T-cell (primary cell): Measurements from ENCODE around the gene NPC2. TPM values are rescaled to one million over a fixed set of nuclear protein-coding genes. Genes with fewer than 3 reads are reported as not detected.
A peak's percentile ranks its signal among the peaks of the same experiment; 100 is the strongest.

Experiments used
- ATAC-seq, 4 experiments: fragments of 200-7000 bp in 3 of 4; fragments of 150-1000 bp in 1 of 4; cut with Tn5 transposase; replicated peaks in 1 of 4; 1 replicate in 3 of 4; 2 replicates in 1 of 4; pipeline ENCODE4 v1.10.0; 2021; ENCODE audit warnings: moderate library complexity in 3 of 4, mild to moderate bottlenecking in 2 of 4, moderate number of reproducible peaks in 1 of 4
- CTCF ChIA-PET, 2 donors: fragments of 300-600 bp; sonication (Branson Sonifier 250); formaldehyde crosslinking; loops; one replicate each; lab custom pipeline; 2022; ENCODE audit warnings: antibody characterized with exemption in 2 of 2; lab: Charles Lee
- POLR2A ChIA-PET, 2 donors: fragments of 300-600 bp; sonication (Branson Sonifier 250); formaldehyde crosslinking; loops; one replicate each; lab custom pipeline; 2022; ENCODE audit warnings: antibody characterized with exemption in 2 of 2; lab: Charles Lee
- DNase-seq, 35 experiments: peaks; one replicate each; pipeline versions ENCODE4 v3.0.0 to v3.0.0-alpha.2; 2013 to 2023
- H3K27ac ChIP-seq: one replicate; pipeline ENCODE4 v1.5.1; 2013; ENCODE audit warnings: low read length
- H3K27me3 ChIP-seq, 2 experiments: replicated peaks in 1 of 2; 1 replicate in 1 of 2; 2 replicates in 1 of 2; pipeline versions ENCODE4 v1.6.1 to v1.7.0; 2013; ENCODE audit warnings: low read length in 1 of 2, mixed read lengths in 1 of 2; ENCODE audit not compliant: control insufficient read depth in 2 of 2, insufficient read depth in 2 of 2; ENCODE audit errors: extremely low read depth in 1 of 2
- H3K36me3 ChIP-seq, 2 donors: 1 replicate in 1 of 2; 2 replicates in 1 of 2; pipeline versions ENCODE4 v1.6.1 to v1.7.0; 2013; ENCODE audit warnings: low read length in 1 of 2; ENCODE audit not compliant: control insufficient read depth in 2 of 2, insufficient read depth in 1 of 2; ENCODE audit errors: extremely low read depth in 1 of 2
- H3K4me1 ChIP-seq, 2 experiments: 1 replicate in 1 of 2; 2 replicates in 1 of 2; pipeline versions ENCODE4 v1.6.1 to v1.7.0; 2013; ENCODE audit warnings: low read length in 2 of 2, mixed read lengths in 1 of 2; ENCODE audit not compliant: insufficient read depth in 2 of 2, control insufficient read depth in 1 of 2; ENCODE audit errors: extremely low read depth in 1 of 2
- H3K4me3 ChIP-seq, 2 donors: 1 replicate in 1 of 2; 2 replicates in 1 of 2; pipeline versions ENCODE4 v1.5.1 to v1.7.0; 2013; ENCODE audit warnings: mild to moderate bottlenecking in 2 of 2, low read length in 1 of 2, moderate library complexity in 1 of 2; ENCODE audit not compliant: control insufficient read depth in 1 of 2; ENCODE audit errors: extremely low read depth in 1 of 2
- H3K9me3 ChIP-seq: 2 replicates; pipeline ENCODE4 v1.7.0; 2013
- H3K27ac Mint-ChIP-seq, 2 donors: one replicate each; pipeline ENCODE4 v1.8.0; 2020 to 2021; ENCODE audit warnings: mild to moderate bottlenecking in 2 of 2, mixed read lengths in 2 of 2
- H3K27me3 Mint-ChIP-seq, 2 donors: one replicate each; pipeline ENCODE4 v1.8.0; 2021 to 2022; ENCODE audit warnings: mixed read lengths in 2 of 2
- H3K36me3 Mint-ChIP-seq: one replicate; pipeline ENCODE4 v1.8.0; 2021; ENCODE audit warnings: mixed read lengths
- H3K4me1 Mint-ChIP-seq, 3 donors: one replicate each; pipeline ENCODE4 v1.8.0; 2020 to 2022; ENCODE audit warnings: mixed read lengths in 3 of 3, mild to moderate bottlenecking in 1 of 3
- H3K4me3 Mint-ChIP-seq, 3 donors: one replicate each; pipeline ENCODE4 v1.8.0; 2020 to 2022; ENCODE audit warnings: mild to moderate bottlenecking in 3 of 3, mixed read lengths in 3 of 3, moderate library complexity in 3 of 3
- H3K9me3 Mint-ChIP-seq, 3 donors: one replicate each; pipeline ENCODE4 v1.8.0; 2020 to 2022; ENCODE audit warnings: mixed read lengths in 3 of 3
- WGBS: methylation state at CpG from one replicate; pipeline ENCODE4 v1.1.5; 2013; ENCODE audit warnings: missing lambda C conversion rate; ENCODE audit not compliant: insufficient coverage; 5-methylcytosine and 5-hydroxymethylcytosine counted together
- total RNA-seq, 35 experiments: library from RNA in 6 of 35; stranded (reverse) in 6 of 35; fragments of 120-200 nt in 1 of 35; gene quantifications; one replicate each; pipeline versions ENCODE4 v1.2.1 to v1.2.4 and lab custom pipeline; 2013 to 2026

Gene NPC2
- total RNA-seq, 5 donors from 2014 or later (not counting 1 experiment from before 2014, with no cell fraction given), result 32.4 to 61.4 (median 44.8) TPM

- DNase-seq (no peak), ATAC-seq (no peak)
- peaks cover 0 to 6% of the 10 kb centered on the region in 2 experiments for H3K4me1 ChIP-seq
- Mint-ChIP-seq H3K4me3 (no peak overlapping the region), H3K4me1 (peaks cover 9 to 17% (median 10%) of the 10 kb centered on the region in 3 donors), H3K36me3 (no peaks in the 10 kb centered on the region), H3K27me3 (peaks cover 12 to 16% of the 10 kb centered on the region in 2 donors), H3K9me3 (no peaks in the 10 kb centered on the region), H3K27ac (no peak overlapping the region)
- no peaks in the 10 kb centered on the region for H3K9me3 ChIP-seq
- H3K27ac ChIP-seq, result no peak overlapping the region
- peaks cover 0 to 39% of the 10 kb centered on the region in 2 experiments for H3K27me3 ChIP-seq
- 81% methylated on average over 3 of the region's 8 CpGs for WGBS
- no peaks in the 10 kb centered on the region for H3K36me3 ChIP-seq
- no peak overlapping the region for H3K4me3 ChIP-seq
- CTCF ChIA-PET, result no interaction called here
- POLR2A ChIA-PET, result no interaction called here
Observed at GRCh38 chr14:74515891-74516412, 22.8 kb upstream of the NPC2 start.

GRCh38 chr14:74514471-74514941, 21.4 kb upstream of the NPC2 start:
- DNase-seq (no peak), ATAC-seq (no peak)
- ChIA-PET CTCF (no interaction called here), POLR2A (no interaction called here)
- peak overlapping the region in 2 of 3 donors; percentile 36 to 47 for H3K4me3 Mint-ChIP-seq
- H3K36me3 Mint-ChIP-seq, result no peaks in the 10 kb centered on the region
- peaks cover 12 to 20% of the 10 kb centered on the region in 2 donors for H3K27me3 Mint-ChIP-seq
- Histone ChIP-seq H3K36me3 (no peaks in the 10 kb centered on the region), H3K9me3 (no peaks in the 10 kb centered on the region), H3K4me3 (no peak overlapping the region), H3K27ac (no peak overlapping the region), H3K27me3 (peaks cover 0 to 48% of the 10 kb centered on the region in 2 experiments), H3K4me1 (peaks cover 0 to 6% of the 10 kb centered on the region in 2 experiments)
- H3K9me3 Mint-ChIP-seq, result no peaks in the 10 kb centered on the region
- H3K27ac Mint-ChIP-seq, result no peak overlapping the region
- peaks cover 9 to 17% (median 10%) of the 10 kb centered on the region in 3 donors for H3K4me1 Mint-ChIP-seq
- 7% methylated on average over 9 of the region's 13 CpGs for WGBS

GRCh38 chr14:74511966-74512830, 19.1 kb upstream of the NPC2 start:
- H3K4me1 ChIP-seq, result peaks cover 0 to 6% of the 10 kb centered on the region in 2 experiments
- H3K27me3 ChIP-seq, result peaks cover 0 to 63% of the 10 kb centered on the region in 2 experiments
- H3K27me3 Mint-ChIP-seq, result peaks cover 17 to 21% of the 10 kb centered on the region in 2 donors
- no peaks in the 10 kb centered on the region for H3K36me3 ChIP-seq
- CTCF ChIA-PET, result no interaction called here
- 54% methylated on average over 6 of the region's 10 CpGs for WGBS
- H3K9me3 Mint-ChIP-seq, result no peaks in the 10 kb centered on the region
- H3K4me3 ChIP-seq, result no peak overlapping the region
- no peak for ATAC-seq
- H3K9me3 ChIP-seq, result no peaks in the 10 kb centered on the region
- H3K4me1 Mint-ChIP-seq, result peaks cover 9 to 17% (median 16%) of the 10 kb centered on the region in 3 donors
- POLR2A ChIA-PET, result no interaction called here
- no peak overlapping the region for H3K27ac ChIP-seq
- no peaks in the 10 kb centered on the region for H3K36me3 Mint-ChIP-seq
- H3K4me3 Mint-ChIP-seq, result no peak overlapping the region
- DNase-seq, result no peak
- H3K27ac Mint-ChIP-seq, result no peak overlapping the region

GRCh38 chr14:74510959-74511409, 17.9 kb upstream of the NPC2 start:
- Mint-ChIP-seq H3K27ac (no peak overlapping the region), H3K9me3 (no peaks in the 10 kb centered on the region), H3K27me3 (peaks cover 17 to 18% of the 10 kb centered on the region in 2 donors), H3K4me1 (peaks cover 9 to 19% (median 18%) of the 10 kb centered on the region in 3 donors), H3K4me3 (no peak overlapping the region), H3K36me3 (no peaks in the 10 kb centered on the region)
- peaks cover 0 to 57% of the 10 kb centered on the region in 2 experiments for H3K27me3 ChIP-seq
- DNase-seq (no peak), ATAC-seq (no peak)
- no peaks in the 10 kb centered on the region for H3K36me3 ChIP-seq
- WGBS, result 59% methylated on average over 3 of the region's 10 CpGs
- H3K4me1 ChIP-seq, result peaks cover 0 to 6% of the 10 kb centered on the region in 2 experiments
- no peak overlapping the region for H3K4me3 ChIP-seq
- no peaks in the 10 kb centered on the region for H3K9me3 ChIP-seq
- POLR2A ChIA-PET, result no interaction called here
- H3K27ac ChIP-seq, result no peak overlapping the region
- CTCF ChIA-PET, result no interaction called here

GRCh38 chr14:74510223-74510931, 17.3 kb upstream of the NPC2 start:
- no peaks in the 10 kb centered on the region for H3K9me3 Mint-ChIP-seq
- no peak overlapping the region for H3K27ac Mint-ChIP-seq
- DNase-seq (no peak), ATAC-seq (no peak)
- H3K27me3 Mint-ChIP-seq, result peaks cover 17 to 18% of the 10 kb centered on the region in 2 donors
- H3K36me3 Mint-ChIP-seq, result no peaks in the 10 kb centered on the region
- Histone ChIP-seq H3K27ac (no peak overlapping the region), H3K27me3 (peaks cover 0 to 52% of the 10 kb centered on the region in 2 experiments), H3K4me1 (peaks cover 0 to 6% of the 10 kb centered on the region in 2 experiments), H3K4me3 (no peak overlapping the region), H3K36me3 (no peaks in the 10 kb centered on the region), H3K9me3 (no peaks in the 10 kb centered on the region)
- ChIA-PET CTCF (no interaction called here), POLR2A (no interaction called here)
- H3K4me1 Mint-ChIP-seq, result peaks cover 9 to 14% (median 14%) of the 10 kb centered on the region in 3 donors
- 81% methylated on average over 17 of the region's 21 CpGs for whole genome bisulfite sequencing
- H3K4me3 Mint-ChIP-seq, result no peak overlapping the region

GRCh38 chr14:74509587-74510222, 16.6 kb upstream of the NPC2 start:
- no peak overlapping the region for H3K4me3 Mint-ChIP-seq
- no peaks in the 10 kb centered on the region for H3K36me3 Mint-ChIP-seq
- no peak overlapping the region for H3K27ac Mint-ChIP-seq
- Histone ChIP-seq H3K27ac (no peak overlapping the region), H3K27me3 (peaks cover 0 to 51% of the 10 kb centered on the region in 2 experiments), H3K36me3 (no peaks in the 10 kb centered on the region), H3K4me1 (peaks cover 0 to 6% of the 10 kb centered on the region in 2 experiments), H3K9me3 (no peaks in the 10 kb centered on the region), H3K4me3 (no peak overlapping the region)
- H3K4me1 Mint-ChIP-seq, result peaks cover 6 to 13% (median 11%) of the 10 kb centered on the region in 3 donors
- 84% methylated on average over 7 of the region's 10 CpGs for WGBS
- H3K9me3 Mint-ChIP-seq, result no peaks in the 10 kb centered on the region
- ChIA-PET CTCF (no interaction called here), POLR2A (no interaction called here)
- H3K27me3 Mint-ChIP-seq, result peaks cover 16 to 17% of the 10 kb centered on the region in 2 donors
- no peak for ATAC-seq
- DNase-seq, result no peak
